HAP-1 (cell line): ENCODE data around the gene CCDC7.
"Not testable (repeated sequence)": the region's sequence is repeated elsewhere in the genome, so short reads cannot be mapped to it uniquely, and the experiment has no call there.

Experiments
- DNase-seq, 2 experiments: peaks; one replicate each; pipeline ENCODE4 v3.0.0-alpha.2; 2016 to 2020; ENCODE audit warnings: low spot score in 2 of 2
- H3K27me3 ChIP-seq: fragments of 250-450 bp; sonication (Bioruptor Pico); 2 replicates; pipeline ENCODE4 v1.5.1; 2020; ENCODE audit warnings: low read depth, mild to moderate bottlenecking, moderate library complexity
- H3K36me3 ChIP-seq: fragments of 250-450 bp; sonication (Bioruptor Pico); replicated peaks from 2 replicates; pipeline ENCODE4 v1.5.1; 2020; ENCODE audit warnings: mild to moderate bottlenecking
- H3K4me1 ChIP-seq: fragments of 250-450 bp; sonication (Bioruptor Pico); 2 replicates; pipeline ENCODE4 v1.5.1; 2020; ENCODE audit warnings: mild to moderate bottlenecking
- H3K4me3 ChIP-seq: fragments of 250-450 bp; sonication (Bioruptor Pico); 2 replicates; pipeline ENCODE4 v1.5.1; 2020; ENCODE audit warnings: mild to moderate bottlenecking, moderate library complexity
- H3K9me3 ChIP-seq: fragments of 250-450 bp; sonication (Bioruptor Pico); 2 replicates; pipeline ENCODE4 v1.5.1; 2020; ENCODE audit warnings: mild to moderate bottlenecking, moderate library complexity
- in situ Hi-C: fragments of 300-500 bp; cut with MboI; formaldehyde crosslinking; loops from 3 replicates; pipeline ENCODE4 v1.14.3; 2020; ENCODE audit warnings: low sequenced_read_pairs, inconsistent platforms, mixed read lengths

CCDC7 gene

GRCh38 chr10:32540691-32541470 lies 94.9 kb downstream of the CCDC7 start:
- Histone ChIP-seq H3K36me3 (no peaks in the 10 kb centered on the region), H3K4me1 (no peaks in the 10 kb centered on the region), H3K9me3 (no peaks in the 10 kb centered on the region), H3K4me3 (no peak overlapping the region), H3K27me3 (no peaks in the 10 kb centered on the region)
- in situ Hi-C loops = no loop called here
- no peak for DNase-seq

DNA sequence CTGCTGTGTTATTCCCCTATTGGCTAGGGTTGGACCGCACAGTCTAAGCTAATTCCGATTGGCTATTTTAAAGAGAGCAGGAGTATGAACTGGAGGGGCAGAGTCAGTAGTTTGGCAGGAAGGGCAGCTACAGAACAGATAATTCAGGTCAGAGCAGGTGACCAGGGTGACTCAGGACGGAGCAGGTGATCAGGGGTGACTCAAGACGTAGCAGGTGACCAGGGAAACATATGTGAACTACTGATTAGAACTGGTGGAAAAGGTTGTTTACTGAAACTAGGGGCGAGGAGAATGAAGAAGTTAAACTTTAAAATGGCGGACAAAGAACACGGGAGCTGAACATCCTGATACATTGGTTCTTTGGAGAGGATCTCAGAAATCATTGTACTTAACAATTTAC lies 102.3 kb downstream of the CCDC7 start:
- Histone ChIP-seq H3K9me3 (no peaks in the 10 kb centered on the region), H3K36me3 (no peaks in the 10 kb centered on the region), H3K4me1 (no peaks in the 10 kb centered on the region), H3K4me3 (no peak overlapping the region), H3K27me3 (no peaks in the 10 kb centered on the region)
- in situ Hi-C loops = no loop called here
- DNase-seq = no peak

- Histone ChIP-seq H3K36me3 (no peaks in the 10 kb centered on the region), H3K4me3 (no peak overlapping the region), H3K9me3 (no peaks in the 10 kb centered on the region), H3K27me3 (no peaks in the 10 kb centered on the region), H3K4me1 (no peaks in the 10 kb centered on the region)
- DNase-seq = no peak
- in situ Hi-C loops = no loop called here
Measured at GRCh38 chr10:32556783-32557395, 110.9 kb downstream of the CCDC7 start.

DNA sequence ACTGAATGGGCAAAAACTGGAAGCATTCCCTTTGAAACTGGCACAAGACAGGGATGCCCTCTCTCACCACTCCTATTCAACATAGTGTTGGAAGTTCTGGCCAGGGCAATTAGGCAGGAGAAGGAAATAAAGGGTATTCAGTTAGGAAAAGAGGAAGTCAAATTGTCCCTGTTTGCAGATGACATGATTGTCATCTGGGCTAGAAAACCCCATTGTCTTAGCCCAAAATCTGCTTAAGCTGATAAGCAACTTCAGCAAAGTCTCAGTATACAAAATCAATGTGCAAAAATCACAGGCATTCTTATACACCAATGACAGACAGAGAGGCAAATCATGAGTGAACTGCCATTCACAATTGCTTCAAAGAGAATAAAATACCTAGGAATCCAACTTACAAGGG lies 116.8 kb downstream of the CCDC7 start:
- H3K4me1 ChIP-seq, DNase-seq, H3K36me3 ChIP-seq, H3K27me3 ChIP-seq, in situ Hi-C loops, H3K4me3 ChIP-seq, H3K9me3 ChIP-seq: not testable (repeated sequence)

DNA sequence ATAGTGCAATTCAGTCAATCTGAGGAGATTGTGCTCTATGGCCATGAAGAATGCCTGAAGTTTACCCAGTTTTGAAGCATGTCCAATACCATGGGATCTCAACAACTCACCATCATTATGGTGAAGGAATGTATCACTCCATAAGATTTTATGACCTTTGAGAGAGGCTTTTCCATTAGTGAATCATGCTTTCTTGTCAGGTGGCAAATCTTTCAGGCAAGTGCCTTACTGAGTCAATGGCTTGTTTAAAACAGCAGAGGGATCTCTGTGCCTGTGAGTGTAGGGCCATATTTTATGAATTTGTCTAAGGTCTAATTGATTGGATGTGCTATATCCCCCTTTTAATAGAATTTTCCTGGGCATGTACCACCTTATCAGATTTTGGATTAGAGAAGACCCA lies 131.5 kb downstream of the CCDC7 start:
- no peak for DNase-seq
- H3K36me3 ChIP-seq = no peaks in the 10 kb centered on the region
- H3K27me3 ChIP-seq = no peaks in the 10 kb centered on the region
- in situ Hi-C loops = no loop called here
- no peaks in the 10 kb centered on the region for H3K4me1 ChIP-seq
- H3K9me3 ChIP-seq = no peaks in the 10 kb centered on the region
- no peak overlapping the region for H3K4me3 ChIP-seq

DNA sequence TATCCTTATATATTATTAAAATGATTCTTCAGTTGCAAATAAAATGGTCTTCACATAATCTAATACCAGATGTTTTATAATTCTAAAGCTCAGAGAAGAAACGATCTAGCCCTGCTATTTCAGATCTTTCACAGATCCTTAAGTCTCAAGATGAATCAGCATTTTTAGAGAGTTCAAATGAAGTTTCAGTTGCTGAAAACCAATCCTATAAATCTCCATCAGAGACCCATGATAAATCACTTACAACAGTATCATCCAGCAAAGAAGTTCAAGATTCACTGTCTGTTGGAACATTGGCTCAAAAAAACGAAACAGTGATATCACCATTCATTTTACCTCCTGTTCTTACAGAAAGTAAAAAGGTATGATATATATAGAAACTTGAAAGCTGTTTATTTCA lies 137.0 kb downstream of the CCDC7 start:
- Histone ChIP-seq H3K36me3 (no peaks in the 10 kb centered on the region), H3K9me3 (no peaks in the 10 kb centered on the region), H3K4me1 (no peaks in the 10 kb centered on the region), H3K27me3 (no peaks in the 10 kb centered on the region), H3K4me3 (no peak overlapping the region)
- DNase-seq = no peak
- in situ Hi-C loops = no loop called here

DNA sequence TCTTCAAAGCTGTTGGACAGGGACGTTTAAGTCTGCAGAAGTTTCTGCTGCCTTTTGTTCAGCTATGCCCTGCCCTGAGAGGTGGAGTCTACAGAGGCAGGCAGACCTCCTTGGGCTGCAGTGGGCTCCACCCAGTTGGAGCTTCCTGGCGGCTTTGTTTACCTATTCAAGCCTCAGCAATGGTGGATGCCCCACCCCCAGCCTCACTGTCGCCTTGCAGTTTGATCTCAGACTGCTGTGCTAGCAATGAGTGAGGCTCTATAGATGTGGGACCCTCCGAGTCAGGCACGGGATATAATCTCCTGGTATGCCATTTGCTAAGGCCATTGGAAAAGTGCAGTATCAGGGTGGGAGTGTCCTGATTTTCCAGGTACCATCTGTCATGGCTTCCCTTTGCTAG lies 152.1 kb downstream of the CCDC7 start:
- H3K27me3 ChIP-seq, DNase-seq, H3K9me3 ChIP-seq, H3K4me3 ChIP-seq, H3K36me3 ChIP-seq, H3K4me1 ChIP-seq, in situ Hi-C loops: not testable (repeated sequence)

- Histone ChIP-seq H3K36me3 (no peaks in the 10 kb centered on the region), H3K9me3 (peaks cover 3% of the 10 kb centered on the region; the same call in 1 of the 2 replicates), H3K4me3 (no peak overlapping the region), H3K27me3 (no peaks in the 10 kb centered on the region), H3K4me1 (no peaks in the 10 kb centered on the region)
- DNase-seq = no peak
- in situ Hi-C loops = no loop called here
Measured at GRCh38 chr10:32600317-32600716, 154.4 kb downstream of the CCDC7 start.

- H3K4me3 ChIP-seq, H3K9me3 ChIP-seq, H3K36me3 ChIP-seq, H3K27me3 ChIP-seq, DNase-seq, H3K4me1 ChIP-seq, in situ Hi-C loops: not testable (repeated sequence)
Measured at GRCh38 chr10:32601562-32601961, 155.6 kb downstream of the CCDC7 start.

- Histone ChIP-seq H3K4me1 (no peaks in the 10 kb centered on the region), H3K36me3 (no peaks in the 10 kb centered on the region), H3K4me3 (no peak overlapping the region), H3K9me3 (no peaks in the 10 kb centered on the region; the same call in 1 of the 2 replicates), H3K27me3 (no peaks in the 10 kb centered on the region)
- peak; percentile 4 to 10 for DNase-seq
- in situ Hi-C loops = no loop called here
Measured at GRCh38 chr10:32605787-32606186, 159.8 kb downstream of the CCDC7 start.

GRCh38 chr10:32610543-32610942 lies 164.6 kb downstream of the CCDC7 start:
- H3K36me3 ChIP-seq, H3K9me3 ChIP-seq, H3K27me3 ChIP-seq, H3K4me1 ChIP-seq, DNase-seq, in situ Hi-C loops, H3K4me3 ChIP-seq: not testable (repeated sequence)

- Histone ChIP-seq H3K9me3 (no peaks in the 10 kb centered on the region), H3K27me3 (no peaks in the 10 kb centered on the region), H3K4me1 (no peaks in the 10 kb centered on the region), H3K36me3 (no peaks in the 10 kb centered on the region), H3K4me3 (no peak overlapping the region)
- in situ Hi-C loops = no loop called here
- DNase-seq = no peak
Measured at GRCh38 chr10:32616438-32616837, 170.5 kb downstream of the CCDC7 start.

DNA sequence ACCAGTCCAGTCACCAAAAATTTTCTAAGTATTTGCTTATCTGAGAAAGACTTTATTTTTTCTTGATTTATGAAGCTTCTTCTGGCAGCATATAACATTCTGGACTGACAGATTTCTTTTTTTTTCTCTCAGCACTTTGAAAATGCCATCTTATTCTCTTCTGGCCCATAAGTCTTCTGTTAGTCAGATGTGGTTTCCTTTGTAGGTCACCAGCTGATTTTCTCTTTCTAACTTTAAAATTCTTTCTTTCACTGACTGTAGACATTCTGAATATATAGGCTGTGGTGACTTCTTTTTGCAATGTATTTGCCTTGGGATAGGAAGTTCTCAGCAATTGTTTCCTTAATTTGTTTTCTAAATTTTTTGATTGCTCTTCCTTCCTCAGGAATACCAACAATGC lies 172.5 kb downstream of the CCDC7 start:
- no peaks in the 10 kb centered on the region for H3K4me1 ChIP-seq
- no peaks in the 10 kb centered on the region for H3K9me3 ChIP-seq
- in situ Hi-C loops = no loop called here
- no peak for DNase-seq
- no peaks in the 10 kb centered on the region for H3K36me3 ChIP-seq
- H3K4me3 ChIP-seq = no peak overlapping the region
- H3K27me3 ChIP-seq = no peaks in the 10 kb centered on the region

DNA sequence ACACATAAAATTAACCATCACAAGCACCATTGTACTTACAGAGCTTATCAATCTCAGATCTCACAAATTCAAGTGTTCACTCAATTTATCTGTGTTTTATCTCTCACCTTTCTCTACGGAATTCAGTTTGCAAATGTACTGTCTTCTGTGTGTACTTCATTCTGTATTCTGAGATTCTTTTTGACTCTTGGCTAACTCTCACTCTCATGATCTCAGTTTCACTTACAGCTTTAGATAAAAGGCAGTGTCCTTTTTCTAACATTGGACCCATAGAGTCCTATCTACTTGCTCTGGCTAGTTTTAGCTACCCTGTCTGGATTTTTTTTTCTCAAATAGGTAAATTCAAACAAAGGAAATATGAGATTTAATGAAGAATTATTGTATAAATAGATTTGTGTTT lies 176.0 kb downstream of the CCDC7 start:
- no peak for DNase-seq
- in situ Hi-C loops = no loop called here

More for the DNA sequence above, 176.0 kb downstream of the CCDC7 start:
- Histone ChIP-seq H3K36me3 (no peaks in the 10 kb centered on the region), H3K4me1 (no peaks in the 10 kb centered on the region), H3K9me3 (no peaks in the 10 kb centered on the region), H3K4me3 (no peak overlapping the region), H3K27me3 (no peaks in the 10 kb centered on the region)
